OCI-LY7 (cell line): ENCODE data around the gene LGI4. TPM values are rescaled to one million over a fixed set of nuclear protein-coding genes. Genes with fewer than 3 reads are reported as not detected.

Source experiments
- BruUV-seq: library from RNA; stranded (reverse); fragments of 400-500 nt; replicated peaks from 2 replicates; lab custom pipeline; 2021; lab: Mats Ljungman, UMichigan
- CTCF ChIA-PET: fragments of 300-600 bp; sonication (Branson Sonifier 250); formaldehyde crosslinking; loops from one replicate; lab custom pipeline; 2022; ENCODE audit warnings: antibody characterized with exemption; ENCODE audit not compliant: unreplicated experiment; lab: Charles Lee
- POLR2A ChIA-PET: fragments of 300-600 bp; sonication (Branson Sonifier 250); formaldehyde crosslinking; loops from one replicate; lab custom pipeline; 2022; ENCODE audit warnings: antibody characterized with exemption; lab: Charles Lee
- DNase-seq: peaks from one replicate; pipeline ENCODE4 v3.0.0-alpha.2; 2015; ENCODE audit warnings: low spot score
- H2AFZ ChIP-seq: fragments of 200-600 bp; sonication (generic), shearing (Covaris generic); 2 replicates; pipeline ENCODE4 v1.6.1; 2014; ENCODE audit warnings: mild to moderate bottlenecking, antibody characterized with exemption, low read length, moderate library complexity
- H3K27ac ChIP-seq: fragments of 200-600 bp; sonication (generic); 2 replicates; pipeline ENCODE4 v1.5.1; 2014; ENCODE audit warnings: mixed run types, low read depth, mild to moderate bottlenecking, moderate library complexity, low read length, inconsistent platforms; ENCODE audit not compliant: poor library complexity, severe bottlenecking
- H3K36me3 ChIP-seq: fragments of 200-600 bp; sonication (generic); 2 replicates; pipeline ENCODE4 v1.6.1; 2014; ENCODE audit warnings: mild to moderate bottlenecking, antibody characterized with exemption, low read length, moderate library complexity, mixed read lengths; ENCODE audit not compliant: insufficient read depth
- H3K4me1 ChIP-seq: fragments of 200-600 bp; sonication (generic); 2 replicates; pipeline ENCODE4 v1.5.1; 2014; ENCODE audit warnings: mild to moderate bottlenecking, low read length; ENCODE audit not compliant: insufficient read depth, poor library complexity, severe bottlenecking
- H3K4me2 ChIP-seq: fragments of 200-600 bp; sonication (generic); 2 replicates; pipeline ENCODE4 v1.6.1; 2014; ENCODE audit warnings: mild to moderate bottlenecking, low read length
- H3K4me3 ChIP-seq: fragments of 200-600 bp; sonication (generic); 2 replicates; pipeline ENCODE4 v1.5.1; 2014; ENCODE audit warnings: mild to moderate bottlenecking, low read depth, low read length; ENCODE audit not compliant: poor library complexity, severe bottlenecking
- H3K79me2 ChIP-seq: fragments of 200-600 bp; sonication (generic); 2 replicates; pipeline ENCODE4 v1.6.1; 2016; ENCODE audit warnings: low read depth, mild to moderate bottlenecking, low read length, moderate library complexity, mixed read lengths; ENCODE audit not compliant: insufficient read depth
- H3K9me2 ChIP-seq: fragments of 200-600 bp; sonication (generic); 2 replicates; pipeline ENCODE4 v1.6.1; 2016; ENCODE audit warnings: mild to moderate bottlenecking, low read length, mixed read lengths; ENCODE audit not compliant: insufficient read depth
- H3K9me3 ChIP-seq: fragments of 200-600 bp; sonication (generic); 2 replicates; pipeline ENCODE4 v1.6.1; 2014; ENCODE audit warnings: mild to moderate bottlenecking, mixed run types, low read length, mixed read lengths
- H4K20me1 ChIP-seq: fragments of 200-600 bp; sonication (generic); 2 replicates; pipeline ENCODE4 v1.6.1; 2014; ENCODE audit warnings: mild to moderate bottlenecking, antibody characterized with exemption, low read length, moderate library complexity, mixed read lengths; ENCODE audit not compliant: insufficient read depth
- CTCF ChIP-seq: fragments of 200-600 bp; sonication (generic); conservative IDR thresholded peaks from 2 replicates; pipeline ENCODE4 v1.5.1; 2014; ENCODE audit warnings: mild to moderate bottlenecking, antibody characterized with exemption, low read length, moderate library complexity, mixed read lengths
- EZH2phosphoT487 ChIP-seq: fragments of 200-600 bp; sonication (generic); IDR thresholded peaks from 2 replicates; pipeline ENCODE4 v1.6.1; 2018; ENCODE audit warnings: low read depth, borderline replicate concordance, mild to moderate bottlenecking, mixed run types, antibody characterized with exemption, low read length, moderate library complexity, mixed read lengths
- intact Hi-C: fragments of 100-400 bp; cut with micrococcal nuclease; formaldehyde crosslinking; loops from one replicate; pipeline ENCODE4 v1.10.0; 2022; ENCODE audit not compliant: unreplicated experiment
- total RNA-seq, 2 experiments: library from RNA; depleted of rRNA in 1 of 2; stranded (reverse); fragments of >200 nt in 1 of 2; shearing (Covaris generic) in 1 of 2; gene quantifications; 2 replicates each; pipeline ENCODE4 v1.2.3, GENCODE V29; 2014 to 2022

The LGI4 gene
- total RNA-seq, 2 experiments from 2014 or later: 0.28 to 5.9 TPM

- no TSS peak for BruUV-seq
- ChIA-PET POLR2A (no interaction called here), CTCF (no interaction called here)
- H3K4me3 ChIP-seq: no peak overlapping the region
- H3K79me2 ChIP-seq: no peaks in the 10 kb centered on the region
- no peak overlapping the region for H3K27ac ChIP-seq
- no peaks in the 10 kb centered on the region for H3K36me3 ChIP-seq
- H3K4me1 ChIP-seq: peaks cover 13% of the 10 kb centered on the region
- no peak for DNase-seq
- intact Hi-C loops: no loop called here
- H3K9me3 ChIP-seq: no peaks in the 10 kb centered on the region
- H3K9me2 ChIP-seq: no peaks in the 10 kb centered on the region
- H4K20me1 ChIP-seq: no peaks in the 10 kb centered on the region
- no peak overlapping the region for H3K4me2 ChIP-seq
- TF ChIP-seq CTCF (no peak), EZH2phosphoT487 (no peak)
- H2AFZ ChIP-seq: no peak overlapping the region
Observed at GRCh38 chr19:35125749-35126623, 8.9 kb downstream of the LGI4 start.

DNA sequence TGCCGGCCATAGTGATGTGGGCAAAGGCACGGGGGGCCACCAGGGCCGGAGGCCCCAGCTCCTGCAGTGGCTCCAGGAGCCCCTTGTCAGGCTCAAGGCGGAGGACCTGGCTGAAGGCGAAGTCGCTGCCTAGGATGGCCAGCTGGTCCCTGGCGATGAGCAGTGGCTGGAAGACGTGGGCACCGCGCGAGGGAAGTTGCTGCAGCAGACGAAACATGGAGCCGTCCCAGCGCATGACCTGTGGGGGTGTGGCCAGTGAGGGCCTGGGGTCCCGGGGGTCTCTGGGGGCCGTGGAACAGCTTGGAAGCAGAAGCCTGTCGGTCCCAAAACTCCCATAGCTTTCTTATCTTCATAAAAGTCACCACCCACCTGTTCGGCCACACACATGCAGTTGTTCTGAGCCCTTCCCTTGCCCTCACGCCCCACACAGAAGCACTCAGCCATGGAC is 9.6 kb downstream of the LGI4 start:
- Histone ChIP-seq H4K20me1 (no peaks in the 10 kb centered on the region), H3K4me2 (peak overlapping the region; percentile 74), H3K9me3 (no peaks in the 10 kb centered on the region), H3K9me2 (no peaks in the 10 kb centered on the region), H3K36me3 (no peaks in the 10 kb centered on the region), H3K4me3 (no peak overlapping the region), H3K27ac (no peak overlapping the region), H2AFZ (no peak overlapping the region), H3K4me1 (peaks cover 13% of the 10 kb centered on the region), H3K79me2 (no peaks in the 10 kb centered on the region)
- BruUV-seq: no TSS peak
- intact Hi-C loops: no loop called here
- CTCF ChIA-PET: interaction anchor here (0.9 to 1.3 kb wide), 2 partner anchors 10 to 16 kb away, joined by 4 read pairs; no protein-coding TSS in a partner anchor
- no peak for DNase-seq
- POLR2A ChIA-PET: interaction anchor here (0.9 kb wide), 1 partner anchor 137 kb away, joined by 3 read pairs; no protein-coding TSS in a partner anchor
- no peak for TF ChIP-seq EZH2phosphoT487
- no peak for TF ChIP-seq CTCF
